ENCODE data around the gene SPINK7. TPM values are rescaled to one million over a fixed set of nuclear protein-coding genes. Genes with fewer than 3 reads are reported as not detected.
"Not testable (repeated sequence)": the region's sequence is repeated elsewhere in the genome, so short reads cannot be mapped to it uniquely, and the experiment has no call there.

SPINK7 gene
- total RNA-seq = 138 TPM

GRCh38 chr5:148312153-148312552, at the start of gene SPINK7:
SPINK7 (plus strand) TSS chr5:148312423; CDS start chr5:148312484, 61 bp downstream.
- ATAC-seq = peak; percentile 55

GRCh38 chr5:148267962-148268361, 44.3 kb upstream of the SPINK7 start:
- no peak for ATAC-seq

- ATAC-seq = peak; percentile 79
Measured at GRCh38 chr5:148268566-148268965, 43.7 kb upstream of the SPINK7 start, which contains the start of gene SPINK13. SPINK13 (plus strand) TSS chr5:148268794; CDS start chr5:148270073, 1,279 bp downstream.

- not testable (repeated sequence) for ATAC-seq
Measured at GRCh38 chr5:148275129-148275528, 37.1 kb upstream of the SPINK7 start.

- ATAC-seq = not testable (repeated sequence)
Measured at GRCh38 chr5:148280893-148281292, 31.3 kb upstream of the SPINK7 start.

- not testable (repeated sequence) for ATAC-seq
Measured at GRCh38 chr5:148281336-148281735, 30.9 kb upstream of the SPINK7 start.

- ATAC-seq = peak; percentile 57
Measured at GRCh38 chr5:148290271-148291195, 21.7 kb upstream of the SPINK7 start.

GRCh38 chr5:148297731-148298130, 14.5 kb upstream of the SPINK7 start:
- no peak for ATAC-seq

GRCh38 chr5:148306446-148306845, 5.8 kb upstream of the SPINK7 start:
- no peak for ATAC-seq

- ATAC-seq = peak; percentile 17
Measured at GRCh38 chr5:148309019-148309418, 3.2 kb upstream of the SPINK7 start.

GRCh38 chr5:148309746-148310145, 2.5 kb upstream of the SPINK7 start:
- ATAC-seq = peak; percentile 73

- peak; percentile 22 for ATAC-seq
Measured at GRCh38 chr5:148311484-148311883, 739 bp upstream of the SPINK7 start.

- ATAC-seq = peak; percentile 80
Measured at GRCh38 chr5:148314187-148314586, 2.0 kb downstream of the SPINK7 start.

GRCh38 chr5:148314731-148315130, 2.5 kb downstream of the SPINK7 start:
- ATAC-seq = no peak

GRCh38 chr5:148320011-148320963, 8.1 kb downstream of the SPINK7 start:
- ATAC-seq = not testable (repeated sequence)

- no peak for ATAC-seq
Measured at GRCh38 chr5:148333262-148333849, 21.1 kb downstream of the SPINK7 start.

- ATAC-seq = no peak
Measured at GRCh38 chr5:148335259-148335658, 23.0 kb downstream of the SPINK7 start, which contains the start of gene SPINK9. SPINK9 (plus strand) TSS chr5:148335559; CDS start chr5:148335614, 55 bp downstream.

GRCh38 chr5:148336704-148337435, 24.6 kb downstream of the SPINK7 start:
- ATAC-seq = peak; percentile 77

- peak; percentile 73 for ATAC-seq
Measured at GRCh38 chr5:148342371-148343045, 30.3 kb downstream of the SPINK7 start.

- peak; percentile 96 for ATAC-seq
Measured at GRCh38 chr5:148343046-148343407, 30.8 kb downstream of the SPINK7 start.
